NOMO-1 (cell line): ENCODE measurements around the gene CYSTM1.
A peak's percentile ranks its signal among the peaks of the same experiment; 100 is the strongest.

ENCODE experiments used
- DNase-seq, 2 experiments: peaks; one replicate each; lab custom pipeline; 2025; ENCODE audit not compliant: unreplicated experiment in 2 of 2; lab: John Stamatoyannopoulos, UW

CYSTM1 gene

DNA sequence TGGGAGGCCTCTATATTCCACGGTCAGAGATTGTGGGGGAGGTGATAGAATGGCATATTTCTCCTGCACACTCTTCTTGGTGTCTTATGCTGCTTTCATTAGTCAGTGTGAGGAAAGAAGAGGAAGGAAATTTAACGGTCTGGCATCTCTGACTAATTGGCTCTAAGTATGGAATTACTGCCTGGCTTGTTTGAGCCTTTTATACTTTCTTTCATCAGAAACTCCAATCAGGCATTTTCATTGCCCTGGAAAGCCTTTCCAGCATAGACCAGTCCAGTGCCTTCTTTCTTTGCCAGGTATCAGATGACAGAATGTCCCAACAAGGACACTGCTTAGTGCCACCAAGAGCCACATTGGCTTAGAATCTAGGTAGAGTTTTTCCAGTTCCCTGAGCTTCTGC lies 30.2 kb downstream of the CYSTM1 start:
- peak in 1 of 2 experiments; percentile 38 for DNase-seq

GRCh38 chr5:140205952-140206351 lies 31.0 kb downstream of the CYSTM1 start:
- no peak for DNase-seq

- peak in 1 of 2 experiments; percentile 21 for DNase-seq
Measured at GRCh38 chr5:140207250-140207964, 32.4 kb downstream of the CYSTM1 start.

DNA sequence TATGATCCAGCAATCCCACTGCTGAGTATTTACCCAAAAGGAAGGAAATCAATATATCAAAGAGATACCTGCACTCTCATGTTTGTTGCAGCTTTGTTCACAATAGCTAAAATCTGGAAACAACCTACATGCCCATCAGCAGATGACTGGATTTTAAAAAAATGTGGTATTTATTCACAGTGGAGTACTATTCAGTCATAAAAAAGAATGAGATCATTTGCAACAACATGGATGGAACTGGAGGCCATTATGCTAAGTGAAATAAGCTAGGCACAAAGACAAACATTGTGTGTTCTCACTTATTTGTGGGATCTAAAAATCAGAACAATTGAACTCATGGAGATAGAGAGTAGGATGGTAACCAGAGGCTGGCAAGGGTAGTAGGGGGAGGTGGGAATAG lies 33.1 kb downstream of the CYSTM1 start:
- no peak for DNase-seq

GRCh38 chr5:140213370-140213983 lies 38.5 kb downstream of the CYSTM1 start:
- no peak for DNase-seq

GRCh38 chr5:140214831-140215230 lies 39.8 kb downstream of the CYSTM1 start:
- peak in 1 of 2 experiments; percentile 67 for DNase-seq

- peak in 1 of 2 experiments; percentile 9 for DNase-seq
Measured at GRCh38 chr5:140215276-140215675, 40.3 kb downstream of the CYSTM1 start.

GRCh38 chr5:140216478-140217074 lies 41.6 kb downstream of the CYSTM1 start:
- DNase-seq, result no peak

- no peak for DNase-seq
Measured at GRCh38 chr5:140217299-140218026, 42.5 kb downstream of the CYSTM1 start.

GRCh38 chr5:140219068-140219991 lies 44.3 kb downstream of the CYSTM1 start:
- no peak for DNase-seq

DNA sequence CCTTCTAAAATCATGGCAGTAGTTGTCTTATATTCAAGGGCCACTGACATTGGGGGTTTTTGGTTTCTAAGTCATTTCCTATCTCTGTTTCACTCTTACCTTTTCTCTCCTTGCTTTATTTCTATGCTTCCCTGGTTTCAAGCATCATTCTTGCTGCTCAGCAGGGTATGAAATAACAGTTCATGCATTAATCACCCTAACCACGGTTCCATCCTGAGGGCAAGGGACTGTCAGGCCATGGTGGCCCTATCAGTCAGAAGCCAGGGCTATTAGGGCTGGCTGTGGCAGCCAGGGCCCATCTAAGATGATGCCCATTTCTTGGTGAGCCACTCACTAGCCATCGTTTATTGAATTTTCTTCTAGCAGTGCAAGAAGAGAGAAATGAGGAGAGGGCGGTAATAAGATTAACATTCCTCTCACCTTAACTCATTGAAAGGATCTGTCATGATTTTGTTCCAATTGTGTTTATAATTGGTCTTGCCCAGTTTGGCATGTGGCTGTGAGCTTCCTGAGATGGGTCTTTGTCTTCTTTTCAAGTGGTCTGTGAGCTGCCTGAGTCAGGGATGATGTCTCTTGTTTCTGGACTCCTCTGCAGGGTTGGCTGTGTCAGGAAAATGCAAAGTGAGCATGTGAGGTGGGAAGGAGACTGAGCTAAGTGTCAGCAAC lies 45.2 kb downstream of the CYSTM1 start:
- DNase-seq, result no peak

DNA sequence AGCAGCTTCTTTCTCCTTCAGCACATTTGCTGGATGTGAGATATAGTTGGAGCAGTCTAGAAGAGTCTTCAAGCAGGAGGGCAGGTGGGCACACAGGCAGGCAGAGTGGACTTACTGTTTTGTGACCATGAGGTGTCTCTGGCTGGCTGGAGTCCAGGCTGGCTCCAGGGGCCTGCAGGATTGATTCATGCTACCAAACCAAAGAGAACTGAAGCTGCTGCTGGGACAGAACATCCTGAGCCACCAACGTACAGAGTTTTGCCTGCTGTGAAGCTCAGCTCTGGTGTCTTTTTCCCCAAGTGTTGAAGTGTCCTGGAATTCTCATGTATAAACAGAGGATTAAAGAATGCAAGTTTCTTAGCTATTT lies 45.7 kb downstream of the CYSTM1 start:
- no peak for DNase-seq

DNA sequence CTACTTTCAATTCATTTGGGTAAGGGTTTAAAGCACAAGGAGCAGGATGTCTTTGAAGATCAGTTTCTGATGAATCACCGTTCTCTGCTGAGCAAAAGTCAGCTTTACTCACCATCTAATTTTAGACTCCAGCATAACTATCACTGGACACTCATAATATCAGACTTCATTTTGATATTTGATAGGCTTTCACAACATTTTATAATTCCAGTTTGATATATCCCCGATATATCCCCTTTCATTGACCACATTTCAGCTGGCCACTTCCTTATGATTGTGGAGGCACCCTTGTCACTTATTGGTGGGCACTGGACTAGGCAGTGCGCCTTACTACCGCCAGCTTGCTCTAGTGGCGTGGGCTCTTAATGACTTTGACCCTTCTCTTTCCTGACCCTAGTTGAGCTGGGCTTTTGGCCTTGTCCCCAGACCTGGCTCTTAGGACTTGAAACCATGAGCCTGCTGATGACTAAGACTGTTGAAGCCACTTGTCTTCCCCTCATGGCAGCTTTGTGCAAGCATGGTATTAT lies 46.8 kb downstream of the CYSTM1 start:
- DNase-seq, result peak in 1 of 2 experiments; percentile 52

- DNase-seq, result no peak
Measured at GRCh38 chr5:140222416-140222815, 47.4 kb downstream of the CYSTM1 start.

GRCh38 chr5:140223567-140223966 lies 48.6 kb downstream of the CYSTM1 start:
- DNase-seq, result no peak

DNA sequence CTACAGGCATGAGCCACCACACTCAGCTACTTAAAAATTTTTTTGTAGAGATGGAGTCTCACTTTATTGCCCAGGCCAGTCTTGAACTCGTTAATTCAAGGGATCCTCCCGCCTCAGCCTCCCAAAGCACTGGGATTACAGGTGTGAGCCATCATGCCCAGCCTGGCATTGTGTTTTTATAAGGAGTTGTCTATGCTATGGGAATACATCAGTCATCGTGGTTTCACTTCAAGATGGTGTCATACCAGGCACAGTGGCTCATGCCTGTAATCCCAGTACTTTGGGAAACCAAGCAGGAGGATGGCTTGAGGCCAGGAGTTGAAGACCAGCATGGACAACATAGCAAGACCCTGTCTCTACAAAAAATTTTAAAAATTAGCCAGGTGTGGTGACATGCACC lies 49.7 kb downstream of the CYSTM1 start:
- DNase-seq, result no peak

GRCh38 chr5:140225396-140225795 lies 50.4 kb downstream of the CYSTM1 start:
- DNase-seq, result no peak

DNA sequence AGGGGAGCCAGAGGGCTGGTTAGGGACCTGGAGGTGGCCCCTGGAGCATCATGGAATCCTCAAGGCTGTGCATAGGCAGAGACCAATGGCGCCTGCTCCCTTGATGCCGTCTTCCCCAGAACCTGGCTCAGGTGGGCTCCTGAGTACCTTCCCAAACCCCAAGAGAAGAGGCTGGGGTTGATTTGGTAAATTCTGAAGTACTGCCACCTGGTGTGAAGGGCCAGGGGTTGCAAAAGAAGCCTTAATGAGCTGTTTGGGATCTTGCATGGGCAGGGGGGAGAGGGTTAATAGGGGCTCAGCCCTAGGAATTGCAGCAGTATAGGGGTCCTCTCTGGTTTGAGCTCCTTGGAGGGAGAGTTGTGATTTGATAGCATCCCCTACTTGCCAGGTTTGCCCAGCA lies 52.1 kb downstream of the CYSTM1 start:
- DNase-seq, result no peak

GRCh38 chr5:140228364-140228837 lies 53.4 kb downstream of the CYSTM1 start:
- DNase-seq, result no peak
